Measurements from ENCODE around the gene TCERG1. TPM values are rescaled to one million over a fixed set of nuclear protein-coding genes. Genes with fewer than 3 reads are reported as not detected.

Gene TCERG1
- 52.4 and 57.8 TPM in 2 replicates for total RNA-seq (2012; rRNA removed)

GRCh38 chr5:146446861-146447733 lies at the start of gene TCERG1:
Gene TCERG1, plus strand, starts transcription at chr5:146447333. Its CDS starts 17 bp downstream, at chr5:146447350.
- H3K4me2 ChIP-seq (ENCODE audit: low read length) = peak within 1 kb of the TSS; percentile 82
- H3K4me3 ChIP-seq (ENCODE audit: low read length) = peak within 1 kb of the TSS; percentile 92

DNA sequence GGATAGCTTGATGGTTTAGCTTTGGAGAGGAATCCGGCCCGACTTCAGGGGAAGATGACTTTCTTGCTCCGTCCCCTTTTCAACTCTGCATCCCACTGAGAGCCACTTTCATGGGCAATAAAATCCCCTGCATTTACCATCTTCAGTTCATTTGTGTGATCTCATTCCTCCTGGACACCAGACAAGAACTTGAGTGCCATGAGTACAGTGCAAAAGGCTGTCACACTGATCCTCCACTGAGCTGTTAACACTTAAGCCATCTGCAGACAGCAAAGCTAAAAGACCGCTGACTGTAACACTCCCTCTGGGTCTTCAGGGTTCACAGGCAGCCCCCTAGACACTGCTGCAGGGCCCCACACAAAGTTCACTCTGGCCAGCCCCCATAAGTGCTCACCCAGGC lies 48.3 kb upstream of the TCERG1 start:
- H3K36me3 ChIP-seq (ENCODE audit: insufficient read depth, low read length) = no peaks in the 10 kb centered on the region
- no peaks in the 10 kb centered on the region for H3K9me3 ChIP-seq (replicated peaks; ENCODE audit: low read length)

More at GRCh38 chr5:146446861-146447733, at the start of gene TCERG1:
- peaks cover 20% of the 10 kb centered on the region for H3K4me1 ChIP-seq (ENCODE audit: control insufficient read depth, insufficient read depth, low read length)
- no peaks in the 10 kb centered on the region for H3K27me3 ChIP-seq (ENCODE audit: control insufficient read depth, insufficient read depth, low read length)
- no peaks in the 10 kb centered on the region for H3K9me3 ChIP-seq (replicated peaks; ENCODE audit: low read length)
- H3K9ac ChIP-seq (ENCODE audit: low read depth, low read length) = peak within 1 kb of the TSS; percentile 98
- no peaks in the 10 kb centered on the region for H3K36me3 ChIP-seq (ENCODE audit: insufficient read depth, low read length)

GRCh38 chr5:146399481-146399880 lies 47.7 kb upstream of the TCERG1 start:
- H3K4me3 ChIP-seq (ENCODE audit: low read length) = no peak overlapping the region
- H3K9me3 ChIP-seq (replicated peaks; ENCODE audit: low read length) = no peaks in the 10 kb centered on the region
- peaks cover 49% of the 10 kb centered on the region for H3K27me3 ChIP-seq (ENCODE audit: control insufficient read depth, insufficient read depth, low read length)
- no peaks in the 10 kb centered on the region for H3K36me3 ChIP-seq (ENCODE audit: insufficient read depth, low read length)
- no peak overlapping the region for H3K4me2 ChIP-seq (ENCODE audit: low read length)
- H3K4me1 ChIP-seq (ENCODE audit: control insufficient read depth, insufficient read depth, low read length) = no peaks in the 10 kb centered on the region
- no peak overlapping the region for H3K9ac ChIP-seq (ENCODE audit: low read depth, low read length)

More for the DNA sequence above, 48.3 kb upstream of the TCERG1 start:
- H3K4me1 ChIP-seq (ENCODE audit: control insufficient read depth, insufficient read depth, low read length) = no peaks in the 10 kb centered on the region
- no peak overlapping the region for H3K4me3 ChIP-seq (ENCODE audit: low read length)
- no peak overlapping the region for H3K9ac ChIP-seq (ENCODE audit: low read depth, low read length)
- H3K4me2 ChIP-seq (ENCODE audit: low read length) = no peak overlapping the region
- H3K27me3 ChIP-seq (ENCODE audit: control insufficient read depth, insufficient read depth, low read length) = peaks cover 54% of the 10 kb centered on the region

DNA sequence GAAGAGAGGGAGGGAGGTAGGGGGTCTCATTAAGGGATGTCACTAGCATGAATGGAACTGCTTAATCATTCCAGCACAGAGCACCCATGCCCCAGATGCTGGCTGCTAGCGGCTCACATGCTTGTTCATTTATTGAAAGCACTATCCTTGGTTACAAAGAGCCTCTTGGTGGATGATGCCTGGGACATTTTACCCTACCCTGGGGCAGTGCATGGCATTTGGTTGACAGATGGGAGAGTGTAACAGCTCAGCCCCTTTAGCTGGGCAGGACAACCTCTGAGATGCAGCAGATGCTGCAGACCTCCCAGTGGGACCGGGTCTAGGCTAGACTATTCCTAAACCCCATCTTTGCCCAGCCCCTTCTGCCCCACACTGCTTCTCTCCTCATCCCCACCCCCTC lies 46.9 kb upstream of the TCERG1 start:
- peaks cover 43% of the 10 kb centered on the region for H3K27me3 ChIP-seq (ENCODE audit: control insufficient read depth, insufficient read depth, low read length)
- no peak overlapping the region for H3K9ac ChIP-seq (ENCODE audit: low read depth, low read length)
- H3K9me3 ChIP-seq (replicated peaks; ENCODE audit: low read length) = no peaks in the 10 kb centered on the region
- H3K4me2 ChIP-seq (ENCODE audit: low read length) = no peak overlapping the region
- no peaks in the 10 kb centered on the region for H3K36me3 ChIP-seq (ENCODE audit: insufficient read depth, low read length)
- no peaks in the 10 kb centered on the region for H3K4me1 ChIP-seq (ENCODE audit: control insufficient read depth, insufficient read depth, low read length)
- no peak overlapping the region for H3K4me3 ChIP-seq (ENCODE audit: low read length)

- Histone ChIP-seq H3K4me2 (ENCODE audit: low read length) (no peak overlapping the region), H3K36me3 (ENCODE audit: insufficient read depth, low read length) (no peaks in the 10 kb centered on the region), H3K4me3 (ENCODE audit: low read length) (no peak overlapping the region), H3K4me1 (ENCODE audit: control insufficient read depth, insufficient read depth, low read length) (no peaks in the 10 kb centered on the region), H3K9ac (ENCODE audit: low read depth, low read length) (no peak overlapping the region), H3K27me3 (ENCODE audit: control insufficient read depth, insufficient read depth, low read length) (peaks cover 39% of the 10 kb centered on the region), H3K9me3 (replicated peaks; ENCODE audit: low read length) (no peaks in the 10 kb centered on the region)
These were observed 46.1 kb upstream of the TCERG1 start for GRCh38 chr5:146401021-146401420.

- H3K4me1 ChIP-seq (ENCODE audit: control insufficient read depth, insufficient read depth, low read length) = no peaks in the 10 kb centered on the region
- H3K36me3 ChIP-seq (ENCODE audit: insufficient read depth, low read length) = no peaks in the 10 kb centered on the region
- H3K4me3 ChIP-seq (ENCODE audit: low read length) = no peak overlapping the region
- H3K9ac ChIP-seq (ENCODE audit: low read depth, low read length) = no peak overlapping the region
- H3K9me3 ChIP-seq (replicated peaks; ENCODE audit: low read length) = no peaks in the 10 kb centered on the region
- no peak overlapping the region for H3K4me2 ChIP-seq (ENCODE audit: low read length)
- peaks cover 35% of the 10 kb centered on the region for H3K27me3 ChIP-seq (ENCODE audit: control insufficient read depth, insufficient read depth, low read length)
These were observed 44.2 kb upstream of the TCERG1 start for GRCh38 chr5:146402949-146403348.

- no peaks in the 10 kb centered on the region for H3K27me3 ChIP-seq (ENCODE audit: control insufficient read depth, insufficient read depth, low read length)
- peak overlapping the region; percentile 63 for H3K4me2 ChIP-seq (ENCODE audit: low read length)
- no peaks in the 10 kb centered on the region for H3K4me1 ChIP-seq (ENCODE audit: control insufficient read depth, insufficient read depth, low read length)
- no peaks in the 10 kb centered on the region for H3K36me3 ChIP-seq (ENCODE audit: insufficient read depth, low read length)
- H3K9me3 ChIP-seq (replicated peaks; ENCODE audit: low read length) = no peaks in the 10 kb centered on the region
- no peak overlapping the region for H3K4me3 ChIP-seq (ENCODE audit: low read length)
- no peak overlapping the region for H3K9ac ChIP-seq (ENCODE audit: low read depth, low read length)
These were observed 38.0 kb upstream of the TCERG1 start for GRCh38 chr5:146409054-146409671.

DNA sequence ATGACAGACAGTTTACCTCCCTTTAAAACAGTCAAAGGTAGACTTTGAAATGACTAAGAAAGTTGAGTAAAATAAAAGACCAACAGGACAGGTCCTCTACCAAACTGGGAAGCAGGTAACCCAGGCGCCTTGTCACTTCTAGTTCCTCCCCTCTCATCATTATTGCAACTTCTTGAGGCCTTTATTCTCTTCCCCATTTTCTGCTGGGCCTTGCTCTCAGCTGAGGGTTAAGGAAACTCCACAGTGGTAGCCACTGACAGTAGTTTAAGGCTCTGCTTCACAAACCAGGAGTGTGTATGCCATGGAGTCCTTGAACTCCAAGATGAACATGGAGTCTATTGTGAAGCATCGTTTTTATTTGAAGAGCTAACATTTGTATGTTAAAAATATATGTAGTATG lies 36.9 kb upstream of the TCERG1 start:
- H3K4me1 ChIP-seq (ENCODE audit: control insufficient read depth, insufficient read depth, low read length) = no peaks in the 10 kb centered on the region
- no peaks in the 10 kb centered on the region for H3K9me3 ChIP-seq (replicated peaks; ENCODE audit: low read length)
- H3K36me3 ChIP-seq (ENCODE audit: insufficient read depth, low read length) = no peaks in the 10 kb centered on the region
- no peak overlapping the region for H3K4me3 ChIP-seq (ENCODE audit: low read length)
- no peak overlapping the region for H3K9ac ChIP-seq (ENCODE audit: low read depth, low read length)
- H3K4me2 ChIP-seq (ENCODE audit: low read length) = no peak overlapping the region
- H3K27me3 ChIP-seq (ENCODE audit: control insufficient read depth, insufficient read depth, low read length) = no peaks in the 10 kb centered on the region

- peaks cover 6% of the 10 kb centered on the region for H3K27me3 ChIP-seq (ENCODE audit: control insufficient read depth, insufficient read depth, low read length)
- no peak overlapping the region for H3K4me2 ChIP-seq (ENCODE audit: low read length)
- no peak overlapping the region for H3K9ac ChIP-seq (ENCODE audit: low read depth, low read length)
- no peaks in the 10 kb centered on the region for H3K4me1 ChIP-seq (ENCODE audit: control insufficient read depth, insufficient read depth, low read length)
- no peaks in the 10 kb centered on the region for H3K36me3 ChIP-seq (ENCODE audit: insufficient read depth, low read length)
- H3K4me3 ChIP-seq (ENCODE audit: low read length) = no peak overlapping the region
- no peaks in the 10 kb centered on the region for H3K9me3 ChIP-seq (replicated peaks; ENCODE audit: low read length)
These were observed 27.4 kb upstream of the TCERG1 start for GRCh38 chr5:146419696-146420095.

GRCh38 chr5:146425023-146425422 lies 22.1 kb upstream of the TCERG1 start:
- peaks cover 19% of the 10 kb centered on the region for H3K27me3 ChIP-seq (ENCODE audit: control insufficient read depth, insufficient read depth, low read length)
- no peaks in the 10 kb centered on the region for H3K4me1 ChIP-seq (ENCODE audit: control insufficient read depth, insufficient read depth, low read length)
- no peak overlapping the region for H3K4me2 ChIP-seq (ENCODE audit: low read length)
- no peaks in the 10 kb centered on the region for H3K9me3 ChIP-seq (replicated peaks; ENCODE audit: low read length)
- no peak overlapping the region for H3K9ac ChIP-seq (ENCODE audit: low read depth, low read length)
- H3K4me3 ChIP-seq (ENCODE audit: low read length) = no peak overlapping the region
- H3K36me3 ChIP-seq (ENCODE audit: insufficient read depth, low read length) = no peaks in the 10 kb centered on the region

DNA sequence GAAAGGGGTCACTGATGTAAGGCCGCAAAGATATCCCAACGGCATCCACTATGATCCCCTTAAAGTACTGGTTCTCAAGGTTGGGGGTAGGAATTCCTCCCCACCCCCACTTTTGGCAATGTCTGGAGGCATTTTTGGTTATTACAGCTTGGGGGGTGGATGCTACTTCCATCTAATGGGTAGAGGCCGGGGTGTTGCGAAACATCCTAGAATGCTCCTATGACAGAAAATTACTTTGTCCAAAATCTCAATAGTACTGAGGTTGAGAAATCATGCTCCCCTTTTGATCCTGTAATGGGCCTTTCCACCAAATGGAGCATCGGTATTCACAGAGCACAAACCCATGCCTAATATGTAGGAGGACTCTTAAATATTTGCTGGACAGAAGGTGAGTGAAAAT lies 20.8 kb upstream of the TCERG1 start:
- H3K9me3 ChIP-seq (replicated peaks; ENCODE audit: low read length) = no peaks in the 10 kb centered on the region
- no peak overlapping the region for H3K4me3 ChIP-seq (ENCODE audit: low read length)
- H3K36me3 ChIP-seq (ENCODE audit: insufficient read depth, low read length) = no peaks in the 10 kb centered on the region
- H3K9ac ChIP-seq (ENCODE audit: low read depth, low read length) = no peak overlapping the region
- H3K27me3 ChIP-seq (ENCODE audit: control insufficient read depth, insufficient read depth, low read length) = peaks cover 26% of the 10 kb centered on the region
- H3K4me1 ChIP-seq (ENCODE audit: control insufficient read depth, insufficient read depth, low read length) = no peaks in the 10 kb centered on the region
- H3K4me2 ChIP-seq (ENCODE audit: low read length) = no peak overlapping the region
